LoVo (cell line): ENCODE measurements around the gene RAB1A.
"Not testable (repeated sequence)": the region's sequence is repeated elsewhere in the genome, so short reads cannot be mapped to it uniquely, and the experiment has no call there.

Experiments used
- DNase-seq: peaks from one replicate; pipeline ENCODE4 v3.0.0-alpha.2; 2016; ENCODE audit warnings: low spot score

RAB1A gene

DNA sequence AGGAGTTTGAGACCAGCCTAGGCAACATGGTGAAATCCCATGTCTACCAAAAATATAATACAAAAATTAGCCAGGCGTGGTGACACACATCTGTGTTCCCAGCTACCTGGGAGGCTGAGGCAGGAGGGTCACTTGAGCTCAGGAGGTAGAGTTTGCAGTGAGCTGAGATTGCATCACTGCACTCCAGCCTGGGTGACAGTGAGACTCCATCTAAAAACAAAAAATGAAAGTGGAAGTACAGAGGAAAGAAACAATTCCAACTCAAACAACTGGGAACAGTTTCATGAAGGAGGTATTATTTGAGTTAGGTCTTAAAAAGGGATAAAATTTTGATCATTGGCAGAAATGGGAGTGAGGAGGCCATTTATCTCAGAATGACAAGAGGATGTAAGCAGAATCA, 6.3 kb upstream of the RAB1A start:
- DNase-seq: no peak

- no peak for DNase-seq
Measured at GRCh38 chr2:65134158-65134557, 4.3 kb upstream of the RAB1A start.

DNA sequence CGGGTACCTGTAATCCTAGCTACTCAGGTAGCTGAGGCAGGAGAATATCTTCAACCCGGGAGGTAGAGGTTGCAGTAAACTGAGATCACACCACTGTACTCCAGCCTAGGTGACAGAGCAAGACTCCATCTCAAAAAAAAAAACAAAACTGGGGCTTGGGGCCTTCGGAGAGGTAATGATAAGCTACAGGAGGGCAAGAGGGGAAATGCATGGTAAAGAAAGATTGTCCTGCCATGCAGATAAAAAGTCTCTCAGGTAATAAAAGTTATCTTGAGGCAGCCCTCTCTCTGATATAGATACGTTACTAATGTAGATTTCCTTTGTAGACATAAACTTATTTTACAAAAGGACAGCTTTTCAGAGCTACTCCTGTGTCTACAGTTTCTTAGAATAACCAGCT, 3.7 kb upstream of the RAB1A start:
- no peak for DNase-seq

- not testable (repeated sequence) for DNase-seq
Measured at GRCh38 chr2:65132930-65133329, 3.0 kb upstream of the RAB1A start.

DNA sequence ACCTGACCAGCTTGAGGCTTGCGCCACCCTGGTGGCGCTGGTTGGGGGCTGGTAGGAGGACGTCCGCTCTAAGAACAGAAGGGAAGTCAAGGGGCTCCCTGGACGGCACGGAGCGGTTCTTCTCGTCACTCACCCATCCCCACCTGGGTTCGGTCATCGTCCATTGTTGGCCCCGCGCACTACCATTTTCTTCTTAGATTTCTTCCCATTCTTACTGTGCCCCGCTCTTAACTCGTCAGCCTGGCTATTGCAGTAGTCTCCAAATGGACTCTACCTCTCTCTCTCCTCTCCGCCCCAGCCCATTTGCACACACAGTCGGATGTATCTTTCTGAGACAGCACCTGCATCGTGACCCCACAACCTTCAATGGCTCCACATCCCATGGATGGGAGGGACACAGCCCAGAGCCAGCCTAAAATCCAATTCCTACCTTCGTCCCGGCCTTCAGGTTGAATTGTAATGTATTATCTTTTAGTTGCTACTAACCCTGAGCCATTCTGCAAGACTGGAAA, 814 bp upstream of the RAB1A start:
- no peak for DNase-seq

DNA sequence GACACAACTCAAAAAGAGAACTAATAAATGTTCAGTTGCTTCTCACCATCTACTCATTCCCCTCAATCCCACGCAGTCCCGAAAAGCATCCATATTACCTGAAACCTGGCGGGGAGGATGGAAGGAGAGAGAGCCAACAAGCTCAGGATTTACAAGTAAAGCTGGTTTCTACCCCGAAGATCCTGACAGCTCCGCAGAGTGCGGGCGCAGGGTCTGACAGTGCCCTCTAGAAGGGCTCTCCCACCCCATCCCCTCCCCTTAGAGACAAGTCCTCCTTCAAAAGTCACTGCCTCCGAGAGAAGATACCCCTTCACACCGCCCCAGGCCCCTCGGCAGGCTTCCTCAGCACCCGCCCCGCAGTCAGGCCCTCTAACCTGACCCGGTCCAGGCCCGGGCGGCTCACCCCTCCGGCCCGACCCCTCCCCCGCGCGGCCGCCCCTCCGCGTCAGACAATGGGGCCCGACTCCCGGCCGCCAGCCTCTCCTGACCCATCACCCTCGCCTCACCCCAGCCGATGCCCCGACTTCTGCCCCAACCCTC, 550 bp downstream of the RAB1A start:
- no peak for DNase-seq

DNA sequence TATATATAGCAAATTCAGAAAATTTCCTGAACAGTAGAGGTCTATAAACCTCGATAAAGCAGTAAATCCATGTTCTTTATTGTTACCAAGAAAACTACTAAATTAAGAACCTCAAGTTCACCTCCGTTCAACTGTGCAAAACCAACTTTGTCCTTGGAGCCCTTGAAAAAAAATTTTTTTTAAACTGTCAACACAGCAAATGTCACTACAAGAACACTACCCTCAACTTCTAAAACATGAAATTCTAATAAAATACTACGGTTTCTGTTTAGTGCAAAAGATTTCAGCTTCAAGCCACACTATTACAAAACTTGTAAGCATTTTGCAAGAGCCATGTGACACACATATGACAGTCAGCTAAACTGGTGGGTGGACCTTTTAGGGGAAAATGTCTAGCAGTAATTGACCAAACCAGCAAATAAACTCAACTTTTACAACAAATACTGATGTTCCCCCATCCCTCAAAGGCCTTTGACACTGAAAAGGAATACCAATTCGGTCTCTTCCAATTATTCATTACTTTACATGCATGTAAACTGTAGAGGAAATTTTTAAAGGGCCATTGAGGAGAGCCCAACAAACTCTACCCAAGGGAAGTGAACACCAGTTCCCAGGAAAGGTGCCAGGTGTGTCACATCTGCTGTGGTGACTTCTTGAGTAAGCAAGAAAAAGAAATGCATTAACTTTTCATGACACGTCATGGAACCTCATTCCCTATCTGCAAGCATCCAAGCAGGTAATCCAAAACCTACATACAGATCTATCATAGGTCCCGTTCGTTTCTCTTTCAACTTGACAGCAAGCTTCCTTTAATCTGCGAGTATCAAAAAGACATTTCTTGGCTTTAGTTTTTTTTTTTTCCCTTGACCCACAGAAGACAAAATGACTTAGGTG, 1.4 kb downstream of the RAB1A start:
- no peak for DNase-seq

DNA sequence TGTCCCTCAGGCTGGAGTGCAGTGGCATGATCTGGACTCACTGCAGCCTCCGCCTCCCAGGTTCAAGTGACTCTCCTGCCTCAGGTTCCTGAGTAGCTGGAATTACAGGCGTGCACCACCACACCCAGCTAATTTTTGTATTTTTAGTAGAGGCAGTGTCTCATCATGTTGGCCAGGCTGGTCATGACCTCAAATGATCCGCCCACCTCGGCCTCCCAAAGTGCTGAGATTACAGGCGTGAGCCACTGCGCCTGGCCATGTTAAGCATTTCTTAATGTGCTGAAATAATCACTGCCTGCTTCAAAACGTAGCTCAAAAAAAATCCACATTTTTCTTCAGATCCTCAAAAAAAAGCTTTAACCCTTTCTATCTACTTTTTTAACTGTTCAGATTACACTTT, 4.4 kb downstream of the RAB1A start:
- not testable (repeated sequence) for DNase-seq

GRCh38 chr2:65122313-65122712, 7.6 kb downstream of the RAB1A start:
- no peak for DNase-seq

DNA sequence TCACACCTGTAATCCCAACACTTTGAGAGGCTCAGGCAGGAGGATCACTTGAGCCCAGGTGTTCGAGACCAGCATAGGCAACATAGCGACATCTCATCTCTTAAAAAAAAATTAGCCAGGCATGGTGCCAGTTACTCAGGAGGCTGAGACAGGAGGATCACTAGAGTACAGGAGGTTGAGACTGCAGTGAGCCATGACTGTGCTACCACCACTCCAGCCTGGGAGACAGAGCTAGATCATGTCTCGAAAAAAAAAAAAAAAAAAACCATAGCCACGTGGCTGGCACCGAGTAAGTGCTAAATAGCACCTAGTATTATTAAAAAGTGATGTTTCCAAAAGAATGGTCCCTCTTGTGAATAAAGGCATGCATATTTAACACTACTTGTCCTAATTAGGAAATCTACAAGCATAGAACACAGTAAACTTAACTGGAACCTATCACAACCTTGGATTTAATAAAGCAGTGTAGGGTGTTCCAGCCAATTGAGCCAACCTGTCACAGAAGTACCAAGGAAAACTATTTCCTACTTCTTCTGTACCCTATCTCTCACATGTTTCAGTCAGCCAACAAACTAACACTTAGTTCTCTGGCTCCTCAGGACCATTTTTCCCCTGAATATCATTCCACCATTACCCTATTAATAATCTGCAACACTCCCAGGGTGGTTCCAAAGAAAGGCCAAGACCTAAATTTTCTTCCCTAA, 8.8 kb downstream of the RAB1A start:
- no peak for DNase-seq

DNA sequence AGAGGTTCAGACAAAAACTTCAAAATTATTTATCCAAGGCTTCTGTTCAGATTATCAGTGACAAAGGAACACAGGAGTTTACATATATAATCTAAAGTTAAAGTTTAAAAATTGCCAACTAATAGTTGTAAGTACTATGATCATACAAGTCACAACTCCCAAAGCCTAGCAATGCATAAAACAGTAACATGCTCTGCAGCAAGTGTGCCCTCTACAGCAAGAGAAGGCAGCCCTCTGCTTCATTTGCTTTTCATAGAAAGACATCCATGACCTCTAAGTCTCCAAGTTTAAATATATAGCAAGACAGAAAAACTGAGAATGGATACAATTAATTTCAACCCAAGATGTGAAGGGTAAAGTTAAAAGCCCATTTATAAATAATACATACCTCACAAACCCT, 13.3 kb downstream of the RAB1A start:
- DNase-seq: no peak

DNA sequence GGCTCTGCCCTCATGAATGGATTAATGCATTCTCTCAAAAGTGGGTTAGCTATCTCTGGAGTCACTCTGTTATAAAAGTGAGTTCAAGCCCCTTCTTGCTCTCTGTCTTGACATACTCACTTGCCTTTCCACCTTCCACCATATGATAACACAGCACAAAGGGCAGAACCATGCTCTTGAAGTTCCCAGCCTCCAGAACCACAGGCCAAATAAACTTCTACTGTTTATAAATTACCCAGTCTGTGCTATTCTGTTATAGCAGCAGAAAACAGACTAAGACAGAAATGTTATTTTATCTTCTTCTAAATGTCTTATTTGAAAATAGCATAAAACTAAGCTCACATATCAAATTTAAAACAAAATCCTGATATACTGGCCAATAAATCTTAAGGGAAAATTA, 15.0 kb downstream of the RAB1A start:
- no peak for DNase-seq

GRCh38 chr2:65113816-65114215, 16.1 kb downstream of the RAB1A start:
- DNase-seq: no peak

- no peak for DNase-seq
Measured at GRCh38 chr2:65113229-65113628, 16.7 kb downstream of the RAB1A start.

- DNase-seq: no peak
Measured at GRCh38 chr2:65112633-65113032, 17.3 kb downstream of the RAB1A start.

DNA sequence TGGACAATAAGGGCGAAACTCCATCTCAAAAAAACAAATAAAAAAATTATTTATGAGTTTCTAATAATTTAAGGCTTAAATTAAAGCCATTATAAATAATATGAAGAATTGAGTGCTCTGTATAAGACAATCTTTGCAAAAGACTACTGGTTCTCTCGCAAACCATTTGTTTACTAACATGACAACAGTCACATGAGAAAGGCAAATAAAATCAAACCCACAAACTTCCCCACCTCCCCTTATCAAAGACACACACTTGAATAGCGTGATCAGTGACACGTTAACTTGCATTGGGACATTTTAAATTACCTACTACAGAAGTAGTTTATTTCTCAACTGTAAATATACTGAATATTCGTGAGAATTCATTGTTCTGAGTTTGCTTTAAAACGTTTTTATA, 21.1 kb downstream of the RAB1A start:
- DNase-seq: no peak

GRCh38 chr2:65107530-65107929, 22.4 kb downstream of the RAB1A start:
- DNase-seq: no peak

DNA sequence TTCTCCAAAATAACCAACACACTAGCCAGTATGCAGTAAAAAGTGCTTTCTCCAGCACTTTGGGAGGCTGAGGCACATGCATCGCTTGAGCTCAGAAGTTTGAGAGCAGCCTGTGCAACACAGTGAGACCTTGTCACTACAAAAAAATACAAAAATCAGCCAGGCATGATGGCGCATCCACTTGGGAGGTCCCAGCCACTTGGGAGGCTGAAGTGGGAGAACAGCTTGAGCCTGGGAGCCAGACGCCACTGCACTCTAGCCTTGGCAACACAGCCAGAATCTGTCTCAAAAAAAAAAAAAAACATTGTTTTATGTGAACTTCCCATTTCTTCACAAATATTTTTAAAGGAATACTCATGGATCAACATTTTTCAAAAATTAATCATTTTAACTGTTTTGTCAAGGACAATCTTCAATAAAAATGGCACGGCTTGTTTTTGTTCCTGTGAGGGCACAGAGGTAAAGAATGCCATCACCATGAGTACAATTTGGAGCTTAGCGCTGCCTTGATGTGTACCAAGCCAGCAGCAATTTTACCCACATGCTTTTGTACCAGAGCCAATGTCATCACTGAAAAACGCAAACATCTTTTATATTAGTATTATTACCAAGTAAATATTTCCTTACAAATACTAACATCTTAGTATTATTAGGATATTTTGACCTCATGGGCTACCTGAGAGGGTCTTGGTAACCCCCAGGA, 26.7 kb downstream of the RAB1A start:
- DNase-seq: no peak

- no peak for DNase-seq
Measured at GRCh38 chr2:65101071-65101470, 28.8 kb downstream of the RAB1A start.

- no peak for DNase-seq
Measured at GRCh38 chr2:65098741-65099140, 31.2 kb downstream of the RAB1A start.

GRCh38 chr2:65097844-65098243, 32.1 kb downstream of the RAB1A start:
- DNase-seq: no peak

DNA sequence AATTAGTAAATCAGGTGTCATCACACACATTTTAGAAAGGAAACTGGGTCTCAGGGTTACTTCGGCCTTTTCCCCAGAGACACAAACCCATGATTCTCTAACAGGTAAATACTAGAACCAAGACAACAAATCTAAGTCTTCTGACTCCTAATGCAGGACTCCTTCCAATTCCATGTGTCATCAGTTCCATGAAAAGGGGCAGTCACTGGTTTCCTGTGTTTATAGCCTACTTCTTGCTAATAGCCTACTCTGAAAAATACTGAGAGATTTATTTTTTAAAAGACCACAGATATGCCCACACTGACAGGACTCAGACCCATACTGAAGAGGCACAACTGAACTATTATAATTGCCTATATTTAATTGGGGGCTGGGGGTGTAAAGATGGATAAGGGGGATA, 33.0 kb downstream of the RAB1A start:
- DNase-seq: no peak
